ENCODE measurements around the gene PECR.
"Not testable (repeated sequence)": the region's sequence is repeated elsewhere in the genome, so short reads cannot be mapped to it uniquely, and the experiment has no call there.

PECR gene

DNA sequence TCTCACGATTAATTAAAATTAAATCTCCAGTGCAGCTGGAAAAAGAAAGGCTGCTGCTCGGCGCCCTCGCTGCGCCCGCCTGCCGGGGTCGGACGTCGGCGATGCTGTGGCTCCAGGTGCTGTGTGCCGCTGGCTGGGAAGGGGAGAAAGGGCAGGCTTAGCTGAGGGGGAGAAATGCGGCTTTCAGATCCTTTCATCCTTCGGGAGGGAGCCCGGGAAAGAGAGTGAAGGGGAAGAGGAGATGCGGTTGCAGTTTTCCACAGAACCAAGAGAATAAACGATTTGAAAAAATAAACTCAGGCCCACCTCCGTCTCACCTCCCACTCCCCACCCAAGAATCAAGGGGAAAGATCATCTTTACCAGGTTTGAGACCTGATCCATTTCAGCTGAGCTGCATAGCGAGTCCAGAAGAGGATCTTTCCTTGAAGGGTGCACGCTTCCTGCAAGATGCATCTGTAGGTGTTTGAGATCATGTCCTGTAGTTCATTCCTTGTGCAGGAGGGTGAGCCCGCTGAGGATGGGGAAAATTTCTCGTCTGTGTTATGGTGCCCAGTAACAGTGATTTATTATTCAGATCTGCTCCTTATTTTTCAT lies 605 bp upstream of the PECR start:
- DNase-seq (ENCODE audit: low read depth) = no peak
- TF ChIP-seq, protein P1, sequence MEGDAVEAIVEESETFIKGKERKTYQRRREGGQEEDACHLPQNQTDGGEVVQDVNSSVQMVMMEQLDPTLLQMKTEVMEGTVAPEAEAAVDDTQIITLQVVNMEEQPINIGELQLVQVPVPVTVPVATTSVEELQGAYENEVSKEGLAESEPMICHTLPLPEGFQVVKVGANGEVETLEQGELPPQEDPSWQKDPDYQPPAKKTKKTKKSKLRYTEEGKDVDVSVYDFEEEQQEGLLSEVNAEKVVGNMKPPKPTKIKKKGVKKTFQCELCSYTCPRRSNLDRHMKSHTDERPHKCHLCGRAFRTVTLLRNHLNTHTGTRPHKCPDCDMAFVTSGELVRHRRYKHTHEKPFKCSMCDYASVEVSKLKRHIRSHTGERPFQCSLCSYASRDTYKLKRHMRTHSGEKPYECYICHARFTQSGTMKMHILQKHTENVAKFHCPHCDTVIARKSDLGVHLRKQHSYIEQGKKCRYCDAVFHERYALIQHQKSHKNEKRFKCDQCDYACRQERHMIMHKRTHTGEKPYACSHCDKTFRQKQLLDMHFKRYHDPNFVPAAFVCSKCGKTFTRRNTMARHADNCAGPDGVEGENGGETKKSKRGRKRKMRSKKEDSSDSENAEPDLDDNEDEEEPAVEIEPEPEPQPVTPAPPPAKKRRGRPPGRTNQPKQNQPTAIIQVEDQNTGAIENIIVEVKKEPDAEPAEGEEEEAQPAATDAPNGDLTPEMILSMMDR (IDR thresholded peaks at IDR 0.05; ENCODE audit: low read depth, low read length, missing control alignments) = no peak
- peak overlapping the region; percentile 92 for H3K4me3 ChIP-seq (ENCODE audit: low read depth, low read length)

DNA sequence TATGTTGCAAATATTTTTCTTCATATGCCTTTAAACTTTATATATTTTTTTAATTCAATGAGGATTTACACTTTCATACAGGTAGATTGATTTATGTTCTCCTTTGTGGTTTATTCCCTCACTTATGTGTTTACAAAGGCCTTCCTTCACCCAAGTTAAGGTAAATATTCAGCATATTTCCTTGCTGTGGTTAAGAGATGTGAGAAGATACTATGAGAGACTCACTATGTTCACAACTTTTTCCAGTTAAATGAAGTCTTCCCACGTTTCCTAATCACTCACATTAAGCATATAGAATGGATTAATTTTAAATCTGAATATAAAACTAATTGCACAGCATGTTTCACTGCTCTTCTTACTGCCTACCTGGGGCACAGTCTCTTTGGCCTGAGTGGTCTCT lies 597 bp downstream of the PECR start:
- peak overlapping the region; percentile 92 for H3K4me3 ChIP-seq (ENCODE audit: low read depth, low read length)

DNA sequence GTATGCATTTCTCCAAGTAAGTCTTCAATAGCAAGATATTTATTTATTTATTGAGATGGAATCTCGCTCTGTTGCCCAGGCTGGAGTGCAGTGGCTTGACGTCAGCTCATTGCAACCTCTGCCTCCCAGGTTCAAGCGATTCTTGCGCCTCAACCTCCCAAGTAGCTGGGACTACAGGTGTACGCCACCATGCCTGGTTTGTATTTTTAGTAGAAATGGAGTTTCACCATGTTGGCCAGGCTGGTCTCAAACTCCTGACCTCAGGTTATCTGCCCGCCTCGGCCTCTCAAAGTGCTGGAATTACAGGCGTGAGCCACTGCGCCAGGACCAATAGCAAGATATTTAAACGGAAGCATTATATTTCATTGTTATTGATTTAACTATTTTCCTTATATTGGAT lies 1.6 kb downstream of the PECR start:
- H3K4me3 ChIP-seq (ENCODE audit: low read depth, low read length); DNase-seq (ENCODE audit: low read depth): not testable (repeated sequence)

More for the DNA sequence above, 597 bp downstream of the PECR start:
- no peak for DNase-seq (ENCODE audit: low read depth)
- TF ChIP-seq, protein P1 (IDR thresholded peaks at IDR 0.05; ENCODE audit: low read depth, low read length, missing control alignments) = no peak

DNA sequence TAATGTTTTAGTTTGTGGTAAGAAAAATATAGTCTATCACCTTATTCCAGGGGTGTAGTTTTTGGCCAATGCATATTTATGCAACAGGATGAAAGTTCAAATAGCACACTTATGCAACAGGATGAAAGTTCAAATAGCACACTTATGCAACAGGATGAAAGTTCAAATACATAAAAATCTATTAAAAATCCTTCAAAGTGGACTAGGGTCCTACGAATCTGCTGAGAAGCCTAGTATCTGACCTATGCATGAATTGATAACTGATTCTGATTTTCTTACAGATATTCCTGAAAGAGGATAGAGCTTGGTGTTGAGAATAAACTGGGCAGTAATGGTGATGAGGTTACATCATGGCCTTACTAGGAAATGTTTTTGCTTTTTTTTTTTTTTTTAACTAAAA lies 2.8 kb downstream of the PECR start:
- TF ChIP-seq, protein P1 (IDR thresholded peaks at IDR 0.05; ENCODE audit: low read depth, low read length, missing control alignments) = no peak
- DNase-seq (ENCODE audit: low read depth) = no peak
- no peak overlapping the region for H3K4me3 ChIP-seq (ENCODE audit: low read depth, low read length)

DNA sequence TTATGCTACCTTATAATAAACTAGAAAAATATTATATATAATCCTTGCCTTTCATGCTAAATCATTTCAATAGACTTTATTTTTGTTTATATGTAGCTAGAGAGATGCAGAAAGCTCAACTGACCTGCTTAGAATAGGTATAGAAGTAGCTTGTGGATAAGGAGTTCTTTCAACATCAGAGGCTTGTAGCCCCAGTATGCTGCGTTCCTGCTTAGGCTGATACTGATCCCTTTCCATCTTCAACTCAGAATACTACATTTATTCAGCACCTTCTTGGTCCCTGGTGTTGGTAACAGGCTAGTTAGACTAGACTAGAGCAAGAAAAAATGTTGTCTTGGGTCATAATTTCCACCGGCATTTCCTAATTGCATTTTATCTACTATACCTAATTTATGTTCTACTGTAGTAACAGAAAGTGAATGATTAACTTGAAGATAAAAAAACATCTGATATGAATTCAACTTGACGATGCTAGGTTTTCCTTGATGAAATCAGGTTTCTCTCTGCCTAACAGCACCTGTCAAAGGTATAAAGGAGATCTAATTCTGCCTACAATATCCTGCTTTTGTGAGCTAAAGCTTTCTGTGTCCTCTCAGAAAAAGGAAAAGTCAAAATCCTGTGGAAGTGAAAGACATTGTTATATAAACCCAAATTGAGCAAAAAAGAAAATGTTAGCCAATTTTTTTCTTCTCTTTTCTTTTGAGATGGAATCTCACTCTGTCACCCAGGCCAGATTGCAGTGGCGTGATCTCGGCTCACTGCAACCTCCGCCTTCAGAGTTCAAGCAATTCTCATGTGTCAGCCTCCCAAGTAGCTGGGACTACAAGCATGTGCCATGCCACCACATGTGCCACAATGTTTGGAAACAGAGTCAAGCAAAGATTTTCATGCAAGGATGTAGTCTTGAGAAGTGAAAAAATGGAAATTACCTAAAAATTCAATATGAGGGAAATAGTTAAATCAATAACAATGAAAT lies 5.8 kb downstream of the PECR start:
- no peak for DNase-seq (ENCODE audit: low read depth)
- H3K4me3 ChIP-seq (ENCODE audit: low read depth, low read length) = no peak overlapping the region
- TF ChIP-seq, protein P1 (IDR thresholded peaks at IDR 0.05; ENCODE audit: low read depth, low read length, missing control alignments) = no peak

DNA sequence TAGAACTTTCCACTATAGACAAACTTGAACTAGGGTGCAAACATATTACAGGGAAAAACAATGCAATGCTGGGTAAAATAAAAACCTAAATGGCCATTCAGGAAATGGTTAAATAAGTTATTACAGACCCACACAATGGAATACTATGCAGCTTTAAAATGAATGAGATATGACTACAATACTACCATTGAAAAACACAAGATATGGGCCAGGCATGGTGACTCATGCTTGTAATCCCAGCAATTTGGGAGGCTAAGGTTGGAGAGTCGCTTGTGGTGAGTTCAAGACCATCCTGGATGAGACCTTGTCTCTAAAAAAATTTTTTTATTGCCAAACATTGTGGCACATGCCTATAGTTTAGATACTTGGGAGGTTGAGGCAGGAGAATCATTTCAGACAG lies 6.8 kb downstream of the PECR start:
- TF ChIP-seq, protein P1 (IDR thresholded peaks at IDR 0.05; ENCODE audit: low read depth, low read length, missing control alignments) = no peak
- H3K4me3 ChIP-seq (ENCODE audit: low read depth, low read length) = no peak overlapping the region
- no peak for DNase-seq (ENCODE audit: low read depth)

DNA sequence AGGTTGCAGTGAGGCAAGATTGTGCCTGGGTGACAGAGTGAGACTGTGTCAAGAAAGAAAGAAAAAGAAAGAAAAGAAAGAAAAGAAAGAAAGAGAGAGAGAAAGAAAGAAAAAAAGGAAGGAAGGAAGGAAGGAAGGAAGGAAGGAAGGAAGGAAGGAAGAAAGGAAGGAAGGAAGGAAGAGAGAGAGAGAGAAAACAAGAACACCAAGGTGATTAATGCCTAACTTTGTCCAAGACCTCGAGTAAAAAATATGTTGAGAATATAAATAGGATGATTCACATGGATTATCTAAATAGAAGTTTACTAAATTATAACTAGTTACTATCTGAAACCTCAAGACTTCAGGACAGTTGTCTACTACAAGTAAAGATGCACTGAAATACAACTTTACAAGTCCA lies 7.2 kb downstream of the PECR start:
- H3K4me3 ChIP-seq (ENCODE audit: low read depth, low read length) = no peak overlapping the region
- TF ChIP-seq, protein P1 (IDR thresholded peaks at IDR 0.05; ENCODE audit: low read depth, low read length, missing control alignments) = no peak
- DNase-seq (ENCODE audit: low read depth) = no peak
